ENCODE measurements around the gene CLDN18. TPM values are rescaled to one million over a fixed set of nuclear protein-coding genes. Genes with fewer than 3 reads are reported as not detected.

CLDN18 gene
- total RNA-seq, 2 donors from 2014 or later, result not detected

DNA sequence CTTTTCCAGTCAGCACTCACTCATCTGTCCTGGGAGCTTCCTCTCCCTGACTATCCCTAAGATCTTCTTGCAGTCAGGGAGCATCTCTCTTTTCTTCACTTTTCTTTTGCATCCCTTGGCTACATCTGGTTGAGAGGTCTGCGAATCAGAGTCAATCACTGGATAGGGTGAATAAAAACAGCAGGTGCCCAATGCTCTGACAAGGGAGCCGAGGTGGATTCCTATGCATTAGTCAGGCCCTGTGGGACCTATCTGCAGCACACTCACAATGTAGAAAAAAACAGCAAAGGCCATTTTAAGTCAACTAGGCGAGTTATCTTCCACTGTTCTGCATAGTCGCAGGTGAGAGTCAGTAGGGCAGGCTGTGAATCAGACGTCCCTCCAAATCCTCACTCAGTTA, 69.9 kb downstream of the CLDN18 start:
- no peaks in the 10 kb centered on the region for H3K9me3 ChIP-seq (ENCODE audit: control insufficient read depth, low read length, poor library complexity, severe bottlenecking)
- Mint-ChIP-seq H3K36me3 (ENCODE audit: low read depth) (no peaks in the 10 kb centered on the region), H3K27ac (no peak overlapping the region), H3K27me3 (peaks cover 68% of the 10 kb centered on the region), H3K4me1 (peaks cover 7% of the 10 kb centered on the region), H3K4me3 (no peak overlapping the region)
- no peak for DNase-seq
- no peak for ATAC-seq

GRCh38 chr3:138081371-138082084, 71.6 kb downstream of the CLDN18 start:
- DNase-seq, result no peak
- Mint-ChIP-seq H3K4me1 (peaks cover 7% of the 10 kb centered on the region), H3K27ac (no peak overlapping the region), H3K36me3 (ENCODE audit: low read depth) (no peaks in the 10 kb centered on the region), H3K4me3 (no peak overlapping the region), H3K27me3 (peaks cover 56% of the 10 kb centered on the region)
- no peak for ATAC-seq
- H3K9me3 ChIP-seq (ENCODE audit: control insufficient read depth, low read length, poor library complexity, severe bottlenecking), result no peaks in the 10 kb centered on the region

- no peak for ATAC-seq
- no peaks in the 10 kb centered on the region for H3K9me3 ChIP-seq (ENCODE audit: control insufficient read depth, low read length, poor library complexity, severe bottlenecking)
- no peak overlapping the region for H3K4me3 Mint-ChIP-seq
- DNase-seq, result no peak
- H3K4me1 Mint-ChIP-seq, result peaks cover 7% of the 10 kb centered on the region
- no peaks in the 10 kb centered on the region for H3K36me3 Mint-ChIP-seq (ENCODE audit: low read depth)
- peaks cover 56% of the 10 kb centered on the region for H3K27me3 Mint-ChIP-seq
- H3K27ac Mint-ChIP-seq, result no peak overlapping the region
These were observed 72.4 kb downstream of the CLDN18 start for GRCh38 chr3:138082085-138082991.

- Mint-ChIP-seq H3K36me3 (ENCODE audit: low read depth) (no peaks in the 10 kb centered on the region), H3K27me3 (peaks cover 51% of the 10 kb centered on the region), H3K4me3 (no peak overlapping the region), H3K27ac (no peak overlapping the region), H3K4me1 (peaks cover 7% of the 10 kb centered on the region)
- H3K9me3 ChIP-seq (ENCODE audit: control insufficient read depth, low read length, poor library complexity, severe bottlenecking), result no peaks in the 10 kb centered on the region
- no peak for DNase-seq
- no peak for ATAC-seq
These were observed 73.0 kb downstream of the CLDN18 start for GRCh38 chr3:138082992-138083386.

Other genes starting within 250 kb of the CLDN18 start
- not detected for gene SOX14, start 245.8 kb upstream of the CLDN18 start, total RNA-seq
- not detected for gene DZIP1L, start 105.4 kb downstream of the CLDN18 start, total RNA-seq
- not detected for gene A4GNT, start 122.2 kb downstream of the CLDN18 start, total RNA-seq
- 10 to 100 TPM; 19.5 TPM for gene DBR1, start 164.8 kb downstream of the CLDN18 start, total RNA-seq
- 10 to 100 TPM; 55.6 to 75.8 TPM for gene ARMC8, start 177.1 kb downstream of the CLDN18 start, total RNA-seq